Nucleus accumbens (tissue), 56 donors: ENCODE results near the gene UVSSA.
"Not testable (repeated sequence)": the region's sequence is repeated elsewhere in the genome, so short reads cannot be mapped to it uniquely, and the experiment has no call there.

Experiments
- DNase-seq, 56 donors: peaks; one replicate each; lab custom pipeline; 2025; lab: John Stamatoyannopoulos, UW

Gene UVSSA

GRCh38 chr4:1316537-1317168, 30.4 kb upstream of the UVSSA start:
- DNase-seq: no peak

- DNase-seq: no peak
Observed at GRCh38 chr4:1317177-1318045, 29.6 kb upstream of the UVSSA start.

GRCh38 chr4:1318046-1318375, 29.0 kb upstream of the UVSSA start:
- no peak for DNase-seq

GRCh38 chr4:1318488-1319213, 28.4 kb upstream of the UVSSA start:
- no peak for DNase-seq

- no peak for DNase-seq
Observed at GRCh38 chr4:1321486-1321885, 25.5 kb upstream of the UVSSA start.

- no peak for DNase-seq
Observed at GRCh38 chr4:1321946-1322650, 24.9 kb upstream of the UVSSA start.

- DNase-seq: no peak
Observed at GRCh38 chr4:1323280-1323634, 23.8 kb upstream of the UVSSA start.

GRCh38 chr4:1323635-1324442, 23.2 kb upstream of the UVSSA start:
- no peak for DNase-seq

- not testable (repeated sequence) for DNase-seq
Observed at GRCh38 chr4:1324443-1325175, 22.4 kb upstream of the UVSSA start.

- DNase-seq: no peak
Observed at GRCh38 chr4:1325176-1325480, 21.9 kb upstream of the UVSSA start.

GRCh38 chr4:1325681-1326635, 21.1 kb upstream of the UVSSA start:
- no peak for DNase-seq

GRCh38 chr4:1326751-1327525, 20.1 kb upstream of the UVSSA start:
- DNase-seq: no peak

GRCh38 chr4:1327526-1328266, 19.3 kb upstream of the UVSSA start:
- DNase-seq: no peak

GRCh38 chr4:1328267-1329155, 18.5 kb upstream of the UVSSA start:
- DNase-seq: no peak

- DNase-seq: no peak
Observed at GRCh38 chr4:1329408-1330371, 17.3 kb upstream of the UVSSA start.
